ENCODE measurements around the gene SH3RF1. TPM values are rescaled to one million over a fixed set of nuclear protein-coding genes. Genes with fewer than 3 reads are reported as not detected.

Gene SH3RF1
- total and polyA plus RNA-seq, 8 donors: 4.0 to 30.6 (median 12.7) TPM

- Histone ChIP-seq H3K4me1 (peaks cover 4 to 14% (median 9%) of the 10 kb centered on the region in 3 donors), H3K4me3 (no peak overlapping the region), H3K36me3 (peaks cover 0 to 6% (median 0%) of the 10 kb centered on the region in 3 donors), H3K27ac (no peak overlapping the region), H3K27me3 (no peaks in the 10 kb centered on the region), H3K9me3 (no peaks in the 10 kb centered on the region)
- intact Hi-C loops (cut with DNase I): no loop called here
- WGBS, 2 donors: 82 to 83% methylated on average over 3 of the region's 3 CpGs
- ATAC-seq (no peak), FAIRE-seq (no peak), DNase-seq (no peak)
- no peak for TF ChIP-seq CTCF (IDR thresholded peaks at IDR 0.05)
These were observed 111.1 kb downstream of the SH3RF1 start for GRCh38 chr4:169159624-169160171.

- Histone ChIP-seq H3K27ac (no peak overlapping the region), H3K4me3 (no peak overlapping the region), H3K36me3 (peaks cover 0 to 10% (median 0%) of the 10 kb centered on the region in 3 donors), H3K27me3 (no peaks in the 10 kb centered on the region), H3K9me3 (no peaks in the 10 kb centered on the region), H3K4me1 (peaks cover 4 to 12% (median 9%) of the 10 kb centered on the region in 3 donors)
- no peak for ATAC-seq
- DNase-seq: no peak
- no peak for FAIRE-seq
- no peak for TF ChIP-seq CTCF (IDR thresholded peaks at IDR 0.05)
- 91% methylated on average over 2 of the region's 2 CpGs for WGBS, 2 donors
- intact Hi-C loops (cut with DNase I): no loop called here
These were observed 111.9 kb downstream of the SH3RF1 start for GRCh38 chr4:169158861-169159260.

- no peak for FAIRE-seq
- no peak for ATAC-seq
- DNase-seq: no peak
- H3K9me3 ChIP-seq: no peaks in the 10 kb centered on the region
- 95 to 97% methylated on average over 4 of the region's 4 CpGs for WGBS, 2 donors
- peaks cover 4 to 12% (median 9%) of the 10 kb centered on the region in 3 donors for H3K4me1 ChIP-seq
- no peak for TF ChIP-seq CTCF (IDR thresholded peaks at IDR 0.05)
- no peak overlapping the region for H3K27ac ChIP-seq
- no peak overlapping the region for H3K4me3 ChIP-seq
- H3K36me3 ChIP-seq: peaks cover 0 to 10% (median 0%) of the 10 kb centered on the region in 3 donors
- intact Hi-C loops (cut with DNase I): no loop called here
- no peaks in the 10 kb centered on the region for H3K27me3 ChIP-seq
These were observed 112.7 kb downstream of the SH3RF1 start for GRCh38 chr4:169158046-169158445.

- no peaks in the 10 kb centered on the region for H3K9me3 ChIP-seq
- FAIRE-seq (no peak), ATAC-seq (no peak), DNase-seq (no peak)
- no peak for TF ChIP-seq CTCF (IDR thresholded peaks at IDR 0.05)
- H3K27ac ChIP-seq: no peak overlapping the region
- peaks cover 4 to 11% (median 8%) of the 10 kb centered on the region in 3 donors for H3K4me1 ChIP-seq
- H3K4me3 ChIP-seq: no peak overlapping the region
- 97 to 99% methylated on average over 3 of the region's 3 CpGs for WGBS, 2 donors
- no peaks in the 10 kb centered on the region for H3K27me3 ChIP-seq
- peaks cover 0 to 10% (median 0%) of the 10 kb centered on the region in 3 donors for H3K36me3 ChIP-seq
- intact Hi-C loops (cut with DNase I): no loop called here
These were observed 114.4 kb downstream of the SH3RF1 start for GRCh38 chr4:169156392-169156791.

- FAIRE-seq (no peak), DNase-seq (no peak), ATAC-seq (no peak)
- WGBS, 2 donors: 50 to 66% methylated on average over 2 of the region's 2 CpGs
- Histone ChIP-seq H3K4me3 (no peak overlapping the region), H3K27ac (no peak overlapping the region), H3K36me3 (peaks cover 0 to 10% (median 0%) of the 10 kb centered on the region in 3 donors), H3K4me1 (no peaks in the 10 kb centered on the region), H3K9me3 (no peaks in the 10 kb centered on the region), H3K27me3 (no peaks in the 10 kb centered on the region)
- TF ChIP-seq CTCF (IDR thresholded peaks at IDR 0.05): no peak
- intact Hi-C loops (cut with DNase I): no loop called here
These were observed 116.6 kb downstream of the SH3RF1 start for GRCh38 chr4:169154121-169154520.

Measured in pancreas (tissue), 10 donors.